GM10266 (cell line): ENCODE results near the gene TEP1.

Experiments
- DNase-seq: peaks from one replicate; pipeline ENCODE4 v3.0.0; 2012; ENCODE audit errors: extremely low spot score
- TF ChIP-seq, protein P1 (sequence below): IDR thresholded peaks from 2 replicates; pipeline ENCODE4 v1.5.1; 2012; ENCODE audit warnings: mild to moderate bottlenecking, low read depth; ENCODE audit not compliant: control insufficient read depth, insufficient read depth; ENCODE audit errors: missing control alignments

TEP1 gene

DNA sequence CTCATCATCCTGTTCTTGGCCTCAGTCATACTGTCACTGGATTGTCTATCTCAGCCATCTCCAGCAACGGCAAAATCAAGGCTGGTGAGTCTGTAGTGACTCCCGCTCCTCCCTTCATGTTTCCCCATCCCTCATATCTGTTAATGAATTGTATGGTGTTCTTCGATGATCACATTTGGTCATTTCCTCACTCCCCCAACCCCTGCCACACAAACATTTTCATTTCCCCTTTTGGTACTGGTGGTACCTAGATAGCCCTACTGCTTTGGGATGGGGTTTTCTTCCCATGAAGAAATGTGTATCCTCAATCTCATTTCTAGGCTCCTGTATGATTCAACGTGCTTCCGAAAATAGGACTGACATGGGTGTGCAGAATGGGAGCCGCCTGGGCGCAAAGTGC is 25.4 kb upstream of the TEP1 start:
- DNase-seq: no peak
- TF ChIP-seq, protein P1, sequence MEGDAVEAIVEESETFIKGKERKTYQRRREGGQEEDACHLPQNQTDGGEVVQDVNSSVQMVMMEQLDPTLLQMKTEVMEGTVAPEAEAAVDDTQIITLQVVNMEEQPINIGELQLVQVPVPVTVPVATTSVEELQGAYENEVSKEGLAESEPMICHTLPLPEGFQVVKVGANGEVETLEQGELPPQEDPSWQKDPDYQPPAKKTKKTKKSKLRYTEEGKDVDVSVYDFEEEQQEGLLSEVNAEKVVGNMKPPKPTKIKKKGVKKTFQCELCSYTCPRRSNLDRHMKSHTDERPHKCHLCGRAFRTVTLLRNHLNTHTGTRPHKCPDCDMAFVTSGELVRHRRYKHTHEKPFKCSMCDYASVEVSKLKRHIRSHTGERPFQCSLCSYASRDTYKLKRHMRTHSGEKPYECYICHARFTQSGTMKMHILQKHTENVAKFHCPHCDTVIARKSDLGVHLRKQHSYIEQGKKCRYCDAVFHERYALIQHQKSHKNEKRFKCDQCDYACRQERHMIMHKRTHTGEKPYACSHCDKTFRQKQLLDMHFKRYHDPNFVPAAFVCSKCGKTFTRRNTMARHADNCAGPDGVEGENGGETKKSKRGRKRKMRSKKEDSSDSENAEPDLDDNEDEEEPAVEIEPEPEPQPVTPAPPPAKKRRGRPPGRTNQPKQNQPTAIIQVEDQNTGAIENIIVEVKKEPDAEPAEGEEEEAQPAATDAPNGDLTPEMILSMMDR: no peak

GRCh38 chr14:20436363-20436755 is 23.1 kb upstream of the TEP1 start:
- no peak for DNase-seq
- TF ChIP-seq, protein P1: no peak

GRCh38 chr14:20435582-20436362 is 22.5 kb upstream of the TEP1 start, which contains the start of gene KLHL33:
TSS of gene KLHL33 (minus strand) at chr14:20436166. CDS start at chr14:20435811, 355 bp downstream.
- DNase-seq: no peak
- TF ChIP-seq, protein P1: no peak

DNA sequence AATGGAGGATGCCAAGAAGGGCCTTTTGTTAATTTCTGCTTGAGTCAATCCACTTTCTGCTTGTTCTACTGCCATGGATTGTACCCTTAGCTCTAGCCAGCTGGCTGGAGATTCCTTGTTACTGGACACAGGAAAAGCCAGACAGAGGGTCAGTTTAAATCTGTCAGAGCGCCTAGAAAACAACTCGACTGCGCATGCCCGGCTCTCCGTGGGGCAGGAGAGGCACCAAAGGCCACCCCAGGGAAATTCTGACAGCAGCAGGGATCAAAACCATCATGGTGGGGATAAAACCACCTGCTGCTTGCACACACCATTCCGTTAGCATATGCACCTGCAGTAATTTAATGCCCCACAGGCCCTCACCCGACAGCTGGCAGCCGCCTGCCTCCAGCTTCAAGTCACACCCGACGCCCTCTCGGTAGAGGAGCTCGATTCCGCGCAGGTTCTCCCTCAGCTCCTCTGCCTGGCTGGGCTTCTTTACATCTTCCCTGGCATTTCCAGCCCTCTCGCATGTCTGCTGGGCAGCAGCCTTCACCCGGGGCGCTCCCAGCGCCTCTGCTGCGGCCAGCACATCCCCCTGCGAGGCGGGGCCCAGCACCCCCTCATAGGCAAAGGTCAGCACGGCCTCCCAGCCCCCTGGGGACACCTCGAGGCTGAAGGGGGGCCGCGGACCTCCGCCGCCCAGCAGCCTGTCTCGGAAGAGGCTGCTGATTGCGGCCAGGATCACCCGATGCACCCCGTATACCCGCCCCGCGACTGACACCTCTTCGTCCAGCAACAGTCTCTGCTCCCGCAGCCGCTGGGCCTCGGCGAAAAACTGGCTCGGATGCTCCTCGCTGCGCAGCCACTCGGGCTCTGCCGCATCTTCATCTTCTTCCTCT is 21.6 kb upstream of the TEP1 start:
- no peak for DNase-seq
- TF ChIP-seq, protein P1: no peak

DNA sequence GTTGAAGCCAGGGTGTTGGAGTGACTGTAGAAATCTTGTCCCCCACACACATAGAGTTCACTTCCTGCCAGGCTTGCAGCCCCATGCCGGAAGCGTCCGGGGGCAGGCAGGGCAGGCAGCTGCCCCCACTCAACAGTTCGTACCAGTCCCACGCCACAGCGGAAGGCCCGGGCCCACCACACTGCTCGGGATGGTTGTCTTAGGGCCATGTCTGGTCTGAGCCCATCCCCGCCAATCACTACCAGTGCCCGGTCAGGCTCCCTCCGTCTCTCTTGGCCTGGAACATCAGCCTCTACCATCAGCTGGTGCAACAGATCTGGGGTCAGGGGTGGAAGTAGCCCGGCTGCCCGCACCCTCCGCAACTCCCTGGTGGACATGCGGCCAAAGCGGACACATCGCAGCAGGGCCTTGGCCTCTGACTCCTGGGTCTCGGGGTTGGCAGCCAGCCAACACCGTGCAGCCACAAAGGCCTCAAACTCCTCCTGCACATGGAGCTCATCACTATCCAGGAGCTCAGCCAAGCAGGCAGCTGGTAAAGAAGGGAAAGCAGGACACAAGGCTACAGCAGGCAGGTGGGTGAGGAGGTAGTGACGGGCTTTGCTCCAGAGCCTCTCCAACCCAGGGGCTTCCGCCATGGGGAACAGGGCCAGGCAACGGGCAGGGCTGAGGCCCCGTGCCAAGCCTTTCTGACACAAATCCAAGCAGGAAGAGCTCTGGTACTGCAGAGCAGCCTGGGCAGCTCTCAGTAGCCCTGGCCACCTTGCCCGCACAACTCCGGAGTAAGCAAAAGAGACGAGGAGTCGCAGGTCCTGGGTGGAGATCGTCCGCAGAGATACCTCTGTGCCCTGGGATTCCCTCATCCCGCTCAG is 16.7 kb upstream of the TEP1 start:
- peak; percentile 10 for DNase-seq
- TF ChIP-seq, protein P1: no peak

DNA sequence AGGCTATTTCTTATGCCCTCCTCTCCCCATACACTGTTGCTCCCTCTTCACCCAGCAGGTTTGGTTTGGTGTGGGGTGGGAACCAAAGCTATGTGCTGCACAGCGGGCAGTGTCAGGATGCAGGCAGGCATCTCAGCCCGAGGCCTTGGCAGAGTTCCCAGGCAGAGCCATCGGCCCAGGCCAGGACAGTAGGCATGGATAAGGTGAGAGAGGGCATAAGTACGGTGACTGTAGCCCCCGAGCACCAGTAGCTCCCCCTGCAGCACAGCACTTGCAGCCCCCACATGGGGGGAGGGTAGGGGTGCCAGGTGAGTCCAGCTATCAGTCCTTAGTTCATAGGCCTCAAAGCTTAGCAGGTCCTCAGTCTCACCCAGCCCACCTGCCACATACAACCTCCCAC is 15.5 kb upstream of the TEP1 start:
- TF ChIP-seq, protein P1: no peak
- DNase-seq: no peak
